ENCODE results near the gene CUL2. TPM values are rescaled to one million over a fixed set of nuclear protein-coding genes. Genes with fewer than 3 reads are reported as not detected.

The CUL2 gene
- total RNA-seq, 4 donors from 2014 or later, result 6.4 to 43.3 (median 25.3) TPM

- Histone ChIP-seq H3K9me3 (no peaks in the 10 kb centered on the region), H3K4me3 (no peak overlapping the region), H3K27ac (no peak overlapping the region), H3K27me3 (no peaks in the 10 kb centered on the region), H3K36me3 (no peaks in the 10 kb centered on the region), H3K4me1 (no peaks in the 10 kb centered on the region)
- no peak for TF ChIP-seq POLR2A (IDR thresholded peaks at IDR 0.05)
- no peak for TF ChIP-seq CTCF (IDR thresholded peaks at IDR 0.05)
- intact Hi-C loops (cut with DNase I; ENCODE audit: low total_unique reads), result no loop called here
- DNase-seq, result no peak
These were observed 77.4 kb downstream of the CUL2 start for GRCh38 chr10:35012781-35013180.

GRCh38 chr10:35011771-35012191 lies 78.4 kb downstream of the CUL2 start:
- no peak overlapping the region for H3K4me3 ChIP-seq
- H3K4me1 ChIP-seq, result no peaks in the 10 kb centered on the region
- H3K9me3 ChIP-seq, result no peaks in the 10 kb centered on the region
- H3K27ac ChIP-seq, result no peak overlapping the region
- no peaks in the 10 kb centered on the region for H3K27me3 ChIP-seq
- intact Hi-C loops (cut with DNase I; ENCODE audit: low total_unique reads), result no loop called here
- H3K36me3 ChIP-seq, result no peaks in the 10 kb centered on the region
- TF ChIP-seq CTCF (IDR thresholded peaks at IDR 0.05), result no peak
- no peak for TF ChIP-seq POLR2A (IDR thresholded peaks at IDR 0.05)
- DNase-seq, result no peak

- no peak for DNase-seq
- H3K27me3 ChIP-seq, result no peaks in the 10 kb centered on the region
- intact Hi-C loops (cut with DNase I; ENCODE audit: low total_unique reads), result no loop called here
- no peak for TF ChIP-seq CTCF (IDR thresholded peaks at IDR 0.05)
- TF ChIP-seq POLR2A (IDR thresholded peaks at IDR 0.05), result no peak
- no peak overlapping the region for H3K4me3 ChIP-seq
- H3K27ac ChIP-seq, result no peak overlapping the region
- H3K9me3 ChIP-seq, result no peaks in the 10 kb centered on the region
- H3K36me3 ChIP-seq, result no peaks in the 10 kb centered on the region
- no peaks in the 10 kb centered on the region for H3K4me1 ChIP-seq
These were observed 82.3 kb downstream of the CUL2 start for GRCh38 chr10:35007858-35008301.

GRCh38 chr10:35006836-35007235 lies 83.3 kb downstream of the CUL2 start:
- H3K9me3 ChIP-seq, result no peaks in the 10 kb centered on the region
- DNase-seq, result no peak
- H3K36me3 ChIP-seq, result no peaks in the 10 kb centered on the region
- no peaks in the 10 kb centered on the region for H3K27me3 ChIP-seq
- intact Hi-C loops (cut with DNase I; ENCODE audit: low total_unique reads), result no loop called here
- no peak overlapping the region for H3K27ac ChIP-seq
- no peak overlapping the region for H3K4me3 ChIP-seq
- TF ChIP-seq POLR2A (IDR thresholded peaks at IDR 0.05), result no peak
- TF ChIP-seq CTCF (IDR thresholded peaks at IDR 0.05), result no peak
- H3K4me1 ChIP-seq, result no peaks in the 10 kb centered on the region

- no peaks in the 10 kb centered on the region for H3K27me3 ChIP-seq
- no peaks in the 10 kb centered on the region for H3K9me3 ChIP-seq
- DNase-seq, result no peak
- TF ChIP-seq POLR2A (IDR thresholded peaks at IDR 0.05) (no peak), CTCF (IDR thresholded peaks at IDR 0.05) (no peak)
- no peak overlapping the region for H3K27ac ChIP-seq
- no peak overlapping the region for H3K4me3 ChIP-seq
- intact Hi-C loops (cut with DNase I; ENCODE audit: low total_unique reads), result no loop called here
- H3K4me1 ChIP-seq, result no peaks in the 10 kb centered on the region
- no peaks in the 10 kb centered on the region for H3K36me3 ChIP-seq
These were observed 84.3 kb downstream of the CUL2 start for GRCh38 chr10:35005868-35006267.
